Hematopoietic multipotent progenitor cell (in vitro differentiated cells): ENCODE data around the gene KLHL22. TPM values are rescaled to one million over a fixed set of nuclear protein-coding genes. Genes with fewer than 3 reads are reported as not detected.

Source experiments
- DNase-seq, 3 donors: peaks; one replicate each; pipeline ENCODE4 v3.0.0-alpha.2; 2011 to 2015; ENCODE audit warnings: low read depth in 2 of 3, low spot score in 2 of 3
- total RNA-seq: library from RNA; depleted of rRNA; stranded (reverse); fragments of >200 nt; gene quantifications from one replicate; pipeline ENCODE4 v1.2.3, GENCODE V29; 2012

Gene KLHL22
- total RNA-seq, 1 donor, result 33.9 TPM

DNA sequence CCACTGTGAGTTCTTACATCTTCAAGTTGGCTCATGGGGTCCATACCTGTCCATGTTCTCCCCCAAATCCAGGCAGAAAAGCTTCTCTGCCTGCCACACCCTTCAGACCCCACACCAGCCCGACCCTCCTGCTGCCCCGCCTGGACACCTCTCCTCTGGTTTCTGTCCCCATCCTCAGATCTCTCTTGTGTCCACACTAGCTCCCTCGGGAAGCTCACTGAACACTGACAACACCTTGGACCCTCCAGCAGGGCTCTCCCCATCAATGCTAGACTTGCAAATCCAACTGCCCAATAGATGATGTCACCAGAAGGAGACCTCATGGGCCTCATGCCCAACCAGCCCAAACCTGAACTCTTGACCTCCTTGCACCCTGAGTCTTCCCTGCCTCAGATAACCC is 60.8 kb downstream of the KLHL22 start:
- DNase-seq, result no peak

DNA sequence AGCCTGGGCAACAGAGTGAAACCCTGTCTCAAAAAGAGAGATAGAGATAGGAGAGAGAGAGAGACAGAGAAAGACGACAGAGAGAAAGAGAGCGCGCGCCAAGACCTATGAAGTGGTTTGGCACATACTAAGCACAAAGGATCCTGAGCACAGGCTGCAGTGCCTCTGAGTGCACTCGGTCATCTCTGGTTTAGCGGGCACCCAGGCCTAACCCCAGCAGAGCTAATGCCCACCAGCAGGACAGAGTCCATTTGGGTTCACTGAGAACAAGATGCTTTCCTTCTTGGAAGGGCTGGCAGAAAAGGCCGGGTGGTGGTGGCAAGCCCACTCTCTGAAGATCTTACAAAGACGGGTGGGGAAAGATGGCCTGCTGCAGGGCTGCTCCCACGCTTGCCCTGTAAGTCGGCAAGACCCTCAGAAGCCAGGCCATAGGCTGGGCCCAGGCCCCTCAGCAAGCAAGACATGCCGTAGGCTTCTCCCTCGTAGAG is 61.3 kb downstream of the KLHL22 start:
- no peak for DNase-seq

DNA sequence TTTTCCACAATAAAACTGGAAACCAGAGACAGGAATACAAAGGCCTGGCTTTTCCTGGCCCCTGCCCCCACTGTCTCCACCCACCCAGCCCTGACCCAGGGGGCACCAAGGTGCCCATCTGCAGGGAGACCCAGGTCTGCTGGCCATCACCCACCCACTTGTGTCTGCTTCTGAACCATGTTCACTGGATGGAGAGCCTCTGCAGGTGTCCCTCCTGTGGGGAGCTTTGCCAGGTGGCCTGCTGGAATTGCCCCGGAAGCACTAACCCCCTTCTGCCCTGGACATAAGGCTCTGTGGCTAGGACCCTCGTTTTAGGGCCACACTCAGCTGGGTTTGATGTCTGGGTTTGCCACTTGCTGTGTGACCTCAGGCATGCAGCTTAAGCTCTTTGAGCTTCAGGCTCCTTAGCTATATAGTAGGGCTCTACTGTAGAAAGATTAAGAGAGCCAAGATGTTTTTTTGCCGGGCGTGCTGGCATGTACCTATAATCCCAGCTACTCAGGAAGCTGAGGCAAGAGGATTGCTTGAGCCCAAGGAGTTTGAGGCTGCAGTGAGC is 61.8 kb downstream of the KLHL22 start:
- DNase-seq, result no peak

DNA sequence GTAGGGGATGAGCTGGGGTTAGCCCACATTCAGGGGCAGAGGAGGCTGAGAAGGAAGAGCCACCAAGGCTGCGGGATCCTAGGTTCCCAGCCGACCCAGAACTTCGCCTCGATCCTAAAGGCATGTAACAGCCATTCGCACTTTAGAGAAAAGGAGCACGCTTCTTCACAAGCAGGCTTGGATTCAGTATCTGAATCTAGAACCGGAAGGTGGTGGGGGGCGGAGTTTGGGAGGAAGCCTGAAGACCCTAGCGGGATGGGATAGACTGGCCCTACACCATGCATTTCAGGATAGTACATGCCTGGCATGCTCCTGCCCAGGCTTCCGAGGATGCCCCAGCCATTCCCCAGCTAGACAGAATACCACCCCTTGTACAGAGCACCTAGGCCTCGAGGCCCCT is 62.4 kb downstream of the KLHL22 start:
- no peak for DNase-seq

DNA sequence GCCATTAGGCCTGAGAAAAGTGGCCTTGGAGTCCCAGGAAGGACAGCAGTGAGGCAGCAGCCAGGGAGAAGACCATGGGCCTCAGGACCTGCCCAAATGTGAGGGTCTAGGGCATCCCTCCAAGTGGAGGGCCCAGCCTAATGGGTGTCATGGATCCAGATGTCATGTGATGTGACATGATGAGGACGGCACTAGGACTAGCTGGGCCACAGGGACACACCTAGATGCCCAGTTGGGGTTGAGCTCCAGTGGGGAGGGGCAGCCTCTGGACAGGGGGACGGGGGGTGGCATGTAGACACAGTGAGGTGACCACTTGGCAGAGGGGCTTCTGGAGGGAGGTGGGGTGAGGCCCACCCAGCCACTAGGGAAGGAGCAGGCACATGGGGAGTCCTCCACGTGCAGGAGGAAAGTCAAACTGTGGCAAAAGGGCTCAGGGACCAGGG is 63.3 kb downstream of the KLHL22 start:
- DNase-seq, result no peak

DNA sequence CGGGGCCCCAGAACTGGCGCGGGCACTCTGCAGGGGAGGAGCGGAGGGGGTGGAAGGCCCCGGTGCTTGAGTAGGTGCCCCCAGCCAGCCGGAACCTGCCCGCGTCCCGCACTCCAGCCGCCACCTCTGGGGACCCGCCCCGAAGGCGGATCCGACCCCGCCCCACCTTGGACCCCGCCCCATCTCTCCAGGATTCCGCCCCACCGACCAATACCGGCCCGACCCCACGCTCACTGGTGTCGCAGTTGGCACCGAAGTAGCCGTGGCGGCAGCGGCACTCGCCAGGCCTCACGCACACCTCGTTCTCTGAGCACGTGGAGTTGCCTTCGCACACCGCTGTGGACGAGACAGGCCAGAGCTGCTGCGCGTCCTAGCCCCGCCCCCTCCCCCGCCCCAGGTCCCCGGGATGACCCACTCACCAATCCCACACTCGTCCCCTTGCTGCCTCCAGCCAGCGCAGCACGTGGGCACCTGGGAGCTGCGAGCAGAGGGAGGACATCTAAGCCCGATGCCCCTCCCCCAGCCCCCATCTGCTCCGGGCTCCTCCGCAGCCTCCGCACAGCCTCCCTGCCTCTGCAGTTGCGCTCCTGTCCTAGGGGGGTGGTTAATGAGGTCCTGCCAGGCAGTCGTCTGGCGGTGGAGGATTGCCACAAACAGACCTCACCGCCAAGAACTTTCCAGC is 63.9 kb downstream of the KLHL22 start:
- DNase-seq, result no peak

DNA sequence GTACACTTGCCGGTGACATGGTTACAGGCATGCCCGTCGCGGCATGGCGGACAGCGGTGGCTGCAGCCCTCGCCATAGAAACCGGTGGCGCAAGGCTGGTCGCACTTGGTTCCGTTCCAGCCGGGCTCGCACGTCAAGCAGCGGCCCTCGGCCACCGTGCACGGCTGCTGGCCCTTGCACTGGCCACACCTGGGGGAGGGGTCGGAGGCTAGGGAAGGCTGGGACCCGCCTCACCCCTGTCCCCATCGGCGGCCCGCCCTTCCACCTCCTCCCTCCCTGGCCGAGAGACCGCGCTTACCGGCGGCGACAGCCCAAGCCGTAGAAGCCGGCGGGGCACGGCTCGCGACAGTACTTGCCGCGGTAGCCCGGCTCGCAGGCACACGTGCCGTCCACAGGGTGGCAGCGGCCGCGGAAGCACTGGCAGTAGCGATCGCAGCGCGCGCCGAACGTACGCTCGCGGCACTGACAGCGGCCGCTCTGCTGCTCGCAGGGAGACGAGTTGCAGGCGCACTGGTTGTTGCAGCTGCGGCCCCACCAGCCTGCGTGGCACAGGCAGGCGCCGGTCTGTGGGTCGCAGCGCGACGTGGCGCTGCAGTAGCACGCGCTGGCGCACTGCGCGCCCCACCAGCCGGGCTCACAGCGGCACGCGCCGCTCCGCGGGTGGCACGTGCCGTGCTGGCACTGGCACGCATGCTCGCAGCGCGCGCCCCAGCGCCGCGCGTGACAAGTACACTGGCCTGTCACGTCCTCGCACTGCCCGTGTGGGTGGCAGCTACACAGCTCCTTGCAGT is 64.7 kb downstream of the KLHL22 start:
- DNase-seq, result peak; percentile 41 to 75 (median 68)

DNA sequence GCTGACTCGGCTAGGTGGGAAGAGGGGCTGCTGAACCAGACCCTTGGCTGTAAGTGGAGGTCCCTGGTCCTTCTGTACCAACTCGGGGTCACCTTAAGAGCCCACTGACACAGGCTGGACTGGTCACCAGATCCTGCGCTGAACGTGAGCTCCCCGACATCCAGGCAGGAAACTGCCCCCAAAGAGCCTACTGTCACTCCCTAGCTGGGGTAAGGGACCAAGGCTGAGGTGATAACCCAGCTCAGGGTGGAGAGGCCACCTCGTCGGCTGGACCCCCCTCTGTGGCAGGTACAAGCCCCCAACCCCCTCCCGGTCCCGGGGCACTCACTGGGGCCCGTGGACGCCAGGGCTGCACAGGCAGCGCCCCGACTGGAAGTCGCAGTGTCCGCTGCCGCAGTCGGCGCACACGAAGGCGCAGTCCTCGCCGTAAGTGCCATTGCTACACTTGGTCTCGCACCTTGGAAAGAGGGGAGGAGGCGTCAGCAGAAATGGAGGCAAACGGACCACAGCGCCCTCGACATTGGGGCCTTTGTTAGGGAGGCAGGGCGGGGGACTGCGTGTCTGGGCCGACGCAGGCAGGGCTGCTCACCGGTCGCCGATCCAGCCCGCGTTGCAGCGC is 65.4 kb downstream of the KLHL22 start:
- no peak for DNase-seq

DNA sequence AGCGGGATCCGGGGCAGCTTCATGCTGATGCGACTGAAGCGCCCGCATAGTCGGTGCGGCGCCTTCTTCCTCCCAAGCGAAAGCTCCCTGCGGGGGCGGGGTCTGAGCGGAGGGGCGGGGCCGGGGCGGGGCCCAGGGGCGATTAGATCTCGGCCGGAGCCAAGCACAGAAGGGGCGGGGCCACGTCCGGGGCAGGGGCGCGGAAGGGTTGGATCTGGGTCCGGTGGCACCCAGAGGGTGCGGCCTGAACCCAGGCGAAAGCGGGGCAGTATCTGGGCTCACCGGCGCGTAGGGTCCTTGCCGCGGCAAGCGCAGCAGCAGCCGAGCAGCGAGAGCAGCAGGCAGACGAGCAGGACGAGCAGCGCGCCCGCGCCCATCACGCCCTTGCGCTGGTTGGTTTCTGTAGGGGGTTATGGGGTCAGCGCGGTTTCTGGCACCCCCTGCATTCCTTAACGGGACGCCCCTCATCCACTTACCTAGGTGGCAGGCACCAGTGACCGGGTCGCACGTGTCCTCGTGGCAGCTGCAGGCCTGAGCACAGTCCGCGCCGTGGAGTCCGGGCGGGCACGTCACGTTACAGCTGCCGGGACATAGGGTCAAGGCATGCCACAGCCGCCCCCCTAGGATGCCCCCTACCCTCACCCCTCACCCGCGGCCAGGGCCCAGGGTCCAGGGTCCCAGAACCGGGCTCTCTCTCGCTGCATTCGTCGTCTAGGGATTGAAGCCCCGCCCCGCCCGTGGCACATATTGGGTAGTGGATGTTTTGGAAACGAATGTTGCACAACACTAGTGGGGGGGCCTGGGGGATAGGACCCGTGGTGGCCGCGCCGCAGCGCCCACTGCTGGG is 66.1 kb downstream of the KLHL22 start:
- peak; percentile 64 to 77 (median 70) for DNase-seq

DNA sequence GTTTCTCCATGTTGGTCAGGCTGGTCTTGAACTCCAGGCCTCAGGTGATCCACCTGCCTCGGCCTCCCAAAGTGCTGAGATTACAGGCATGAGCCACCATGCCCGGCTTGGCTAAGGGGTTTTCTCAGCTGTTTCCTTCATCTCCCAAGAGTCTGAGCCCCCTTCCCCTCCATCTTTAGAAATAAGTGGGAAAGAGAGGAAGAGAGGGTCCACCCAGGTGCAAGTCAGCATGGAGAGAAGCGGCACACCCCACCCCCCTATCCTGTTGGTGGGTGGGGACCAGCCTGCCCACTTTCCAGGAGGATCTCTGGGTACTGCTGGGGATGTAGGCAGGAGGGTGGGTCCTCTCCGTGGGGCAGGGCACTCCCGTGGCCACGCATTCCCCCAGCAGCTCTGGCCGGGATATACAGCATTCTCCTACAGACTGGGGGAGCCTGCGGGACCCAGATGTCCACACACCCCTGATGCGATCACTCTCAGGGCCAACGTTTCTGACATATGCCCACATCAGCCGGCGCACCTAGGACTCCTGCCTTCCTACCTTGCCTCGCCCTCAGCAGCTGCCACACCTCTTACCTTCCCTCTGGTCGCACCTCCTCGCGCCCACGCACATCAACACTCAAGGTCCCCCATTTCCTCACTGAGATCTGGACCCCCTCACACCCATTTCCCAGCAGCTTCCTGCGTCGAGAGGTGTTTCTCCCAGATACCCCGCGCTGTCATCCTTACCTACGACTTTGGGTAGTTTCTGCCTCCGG is 66.9 kb downstream of the KLHL22 start:
- DNase-seq, result no peak

DNA sequence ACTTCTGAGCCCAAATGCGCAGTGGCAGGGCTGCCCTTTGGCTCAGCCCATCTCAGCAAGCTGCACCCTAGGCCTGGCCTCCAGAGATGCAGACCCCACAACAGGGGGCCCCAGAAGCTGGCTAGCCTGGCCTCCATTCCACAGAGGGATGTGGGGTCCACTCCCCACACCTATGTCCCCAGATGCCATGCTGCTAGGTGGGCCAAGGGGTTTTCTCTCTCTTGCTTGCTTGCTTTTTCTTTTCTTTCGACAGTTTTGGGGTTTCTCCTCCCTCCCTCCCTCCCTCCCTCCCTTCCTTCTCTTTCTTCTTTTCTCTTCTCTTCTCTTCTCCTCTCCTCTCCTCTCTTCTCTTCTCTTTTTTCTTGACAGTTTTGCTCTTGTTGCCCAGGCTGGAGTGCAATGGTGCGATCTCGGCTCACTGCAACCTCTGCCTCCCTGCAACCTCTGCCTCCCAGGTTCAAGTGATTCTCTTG is 67.6 kb downstream of the KLHL22 start:
- DNase-seq, result no peak

DNA sequence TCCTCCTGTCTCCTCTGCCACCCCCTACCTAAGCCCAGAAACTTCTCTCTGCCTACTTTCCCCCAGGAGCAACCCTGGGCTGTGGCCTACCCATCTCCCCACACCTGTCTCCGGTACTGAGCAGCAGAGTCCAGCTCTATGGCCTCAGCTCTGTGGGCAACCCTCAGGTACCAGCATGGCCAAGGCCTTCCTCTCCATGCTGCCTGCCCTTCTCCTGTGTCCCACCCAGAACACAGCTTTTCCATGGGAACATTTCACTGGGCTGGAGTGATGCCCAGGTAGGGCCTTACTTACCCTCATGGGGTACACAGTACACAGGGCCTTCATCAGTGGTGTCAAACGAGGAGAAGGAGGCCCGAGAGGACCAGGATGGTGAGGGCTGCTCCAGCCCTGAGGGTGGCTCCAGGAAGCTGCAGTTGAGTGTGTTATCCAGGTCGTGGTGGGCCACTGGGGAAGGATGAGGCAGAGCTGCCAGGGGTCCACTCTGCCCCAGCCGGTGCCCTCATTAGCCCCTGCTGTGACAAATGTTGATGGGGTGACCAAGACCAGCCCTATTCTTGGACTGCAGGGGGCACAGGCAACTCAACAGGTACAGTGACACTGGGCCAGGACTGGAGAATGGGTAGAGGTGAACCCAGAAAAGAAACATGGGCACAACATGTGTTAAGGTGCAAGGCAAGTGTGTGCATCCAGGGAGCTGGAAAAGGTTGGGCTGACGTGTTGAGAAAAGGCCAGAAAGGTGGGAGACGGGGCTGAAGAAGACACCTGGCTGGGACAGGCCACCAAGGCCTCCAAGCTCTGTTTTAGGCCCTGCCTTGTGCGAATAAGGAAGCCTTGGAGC is 68.3 kb downstream of the KLHL22 start:
- DNase-seq, result no peak

DNA sequence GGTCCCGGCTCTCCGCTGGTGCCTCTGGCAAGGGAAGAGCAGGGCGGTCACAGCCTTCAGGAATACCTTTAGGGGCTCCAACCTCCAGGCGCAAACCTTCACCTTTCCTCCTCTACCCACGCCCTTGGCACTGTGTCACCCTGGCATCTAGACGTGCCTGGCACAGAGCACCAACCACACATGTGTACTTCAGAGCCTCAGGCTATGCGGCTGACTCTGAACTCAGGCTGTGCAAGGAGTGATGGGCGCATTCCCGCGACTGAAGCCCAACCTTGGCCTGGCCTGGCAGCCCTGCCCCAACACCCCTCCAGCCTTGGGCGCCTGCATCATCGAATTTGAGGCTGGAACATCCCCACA is 69.4 kb downstream of the KLHL22 start:
- no peak for DNase-seq

DNA sequence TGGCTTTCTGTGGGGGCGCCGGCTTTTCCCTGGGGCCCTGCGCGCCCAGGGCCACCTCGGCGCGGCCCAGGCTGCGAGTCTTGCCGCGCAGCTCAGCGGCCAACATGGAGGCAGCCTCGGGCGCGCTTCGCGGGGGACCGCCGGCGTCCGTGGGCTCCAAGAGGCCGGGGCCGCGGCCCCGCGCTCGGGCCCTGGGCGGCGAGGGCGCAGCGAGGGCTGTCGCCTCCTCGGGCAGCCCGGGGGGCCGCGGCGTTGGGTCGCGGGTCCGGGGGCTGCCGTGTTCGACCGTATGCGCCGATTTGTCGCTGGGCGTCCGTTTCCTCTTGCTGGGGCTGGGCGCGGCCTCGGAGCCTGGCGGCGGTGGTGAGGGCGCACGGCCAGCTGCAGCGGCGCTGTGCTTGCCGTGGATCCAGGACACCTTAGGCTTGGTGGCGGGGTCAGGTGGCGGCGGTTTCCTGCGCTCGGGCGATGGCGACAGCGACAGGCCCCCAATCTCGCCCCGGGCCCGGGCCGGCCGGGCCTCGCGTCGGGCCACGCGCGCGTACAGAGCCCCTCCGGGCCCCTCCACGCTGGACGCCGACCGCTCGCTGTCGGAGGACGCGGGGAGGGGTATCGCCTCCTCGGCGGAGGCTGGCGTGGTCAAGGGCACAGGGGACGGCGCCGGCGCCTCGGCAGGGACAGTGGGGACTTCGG is 69.9 kb downstream of the KLHL22 start:
- no peak for DNase-seq

DNA sequence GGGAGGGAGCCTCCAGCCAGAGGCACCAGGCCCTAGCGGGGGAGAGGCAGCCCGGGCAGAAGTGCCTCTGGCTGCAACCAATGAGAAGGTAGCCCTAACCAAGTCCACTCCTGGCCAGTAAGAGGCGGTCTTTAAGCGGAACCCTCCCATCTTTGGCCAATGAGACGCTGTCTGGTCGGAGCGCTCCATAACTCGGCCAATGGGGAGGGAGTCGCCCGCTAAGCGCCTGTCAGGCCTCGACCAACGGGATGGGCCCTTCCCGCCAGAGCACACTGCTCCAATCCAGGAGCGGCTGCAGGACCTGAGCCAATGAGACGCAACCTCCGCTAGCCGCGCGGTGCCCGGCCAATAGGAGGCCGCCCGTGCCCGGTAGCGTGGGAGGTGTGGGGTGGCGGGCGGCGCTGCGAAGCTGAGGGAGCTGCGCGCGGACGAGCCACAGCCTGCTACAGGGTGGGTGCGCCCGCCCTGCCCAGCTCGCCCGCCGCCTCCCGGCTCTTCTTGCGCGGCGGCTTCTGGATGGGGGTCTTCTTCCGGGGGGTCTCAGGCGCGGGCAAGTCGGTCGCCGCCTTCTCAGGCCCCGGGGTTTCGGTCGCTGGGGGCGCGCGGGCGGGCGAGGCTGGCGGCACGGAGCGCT is 70.5 kb downstream of the KLHL22 start:
- DNase-seq, result peak in 1 of 3 donors; percentile 54

DNA sequence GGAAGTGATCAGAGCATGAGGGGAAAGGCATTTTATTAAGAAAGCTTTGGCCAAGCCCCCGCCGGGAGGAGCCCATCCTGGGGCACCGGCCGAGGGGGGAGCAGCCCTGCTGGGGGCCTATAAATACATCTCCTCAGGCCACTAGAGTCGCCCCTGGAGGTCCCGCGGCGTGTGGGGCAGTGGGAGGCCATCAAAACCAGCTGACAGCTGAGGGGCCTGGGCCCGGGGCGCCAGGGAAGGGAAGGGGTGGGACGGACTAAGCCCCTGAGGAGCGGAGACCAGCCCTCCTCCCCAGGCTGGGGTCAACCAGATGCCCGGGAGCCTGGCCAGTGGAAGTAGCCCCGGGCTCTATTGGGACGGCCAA is 71.0 kb downstream of the KLHL22 start:
- DNase-seq, result no peak

DNA sequence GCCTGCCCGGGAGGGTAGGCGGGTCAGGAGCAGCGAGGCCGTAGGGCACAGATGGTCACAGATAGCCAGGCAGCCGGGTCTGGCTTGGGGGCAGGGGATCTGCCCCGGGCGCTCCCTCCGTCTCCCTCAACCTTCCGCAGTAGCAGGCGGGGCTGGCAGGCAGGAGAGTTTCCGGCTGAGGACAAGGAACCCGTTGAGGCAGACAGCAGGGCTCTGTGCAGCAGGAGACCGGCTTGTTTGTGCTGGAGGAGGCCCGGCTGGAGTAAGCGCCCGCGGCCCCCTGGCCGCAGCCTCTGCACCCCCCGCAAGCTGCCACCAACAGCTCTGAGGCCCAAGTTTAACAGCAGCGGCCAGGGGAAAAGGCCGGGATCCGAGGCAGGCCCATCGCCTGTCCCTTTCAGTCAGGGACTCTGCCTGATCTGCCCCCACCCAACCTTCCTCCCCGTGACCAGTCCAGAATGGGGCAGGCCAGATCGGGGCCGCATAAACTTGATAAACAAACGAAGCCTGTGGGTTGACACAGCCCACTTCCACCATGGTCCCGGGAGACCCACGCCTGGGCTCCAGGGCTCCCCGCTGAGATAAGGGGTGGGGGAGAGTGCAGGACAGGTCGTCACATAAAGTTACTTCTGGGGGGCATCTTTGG is 71.6 kb downstream of the KLHL22 start:
- DNase-seq, result no peak
